Medulla oblongata (tissue), 1 donor: ENCODE data around the gene PLXNA2.
A peak's percentile ranks its signal among the peaks of the same experiment; 100 is the strongest.

Source experiments
- DNase-seq: peaks from one replicate; pipeline ENCODE4 v3.0.0-alpha.2; 2015; ENCODE audit errors: extremely low spot score

PLXNA2 gene

DNA sequence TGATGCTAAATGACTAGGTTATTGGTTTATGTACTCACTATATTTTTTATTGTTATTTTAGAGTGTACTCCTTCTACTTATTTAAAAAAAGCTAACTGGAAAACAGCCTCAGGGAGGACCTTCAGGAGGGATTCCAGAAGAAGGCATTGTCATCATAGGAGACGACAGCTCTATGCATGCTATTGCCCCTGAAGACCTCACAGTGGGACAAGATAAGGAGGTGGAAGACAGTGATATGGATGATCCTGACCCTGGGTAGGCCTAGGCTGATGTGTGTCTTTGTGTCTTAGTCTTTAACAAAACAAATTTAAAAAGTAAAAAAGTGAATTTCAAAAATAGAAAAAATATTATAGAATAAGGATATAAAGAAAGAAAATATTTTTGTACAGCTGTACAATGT lies 177.6 kb downstream of the PLXNA2 start:
- DNase-seq: no peak

DNA sequence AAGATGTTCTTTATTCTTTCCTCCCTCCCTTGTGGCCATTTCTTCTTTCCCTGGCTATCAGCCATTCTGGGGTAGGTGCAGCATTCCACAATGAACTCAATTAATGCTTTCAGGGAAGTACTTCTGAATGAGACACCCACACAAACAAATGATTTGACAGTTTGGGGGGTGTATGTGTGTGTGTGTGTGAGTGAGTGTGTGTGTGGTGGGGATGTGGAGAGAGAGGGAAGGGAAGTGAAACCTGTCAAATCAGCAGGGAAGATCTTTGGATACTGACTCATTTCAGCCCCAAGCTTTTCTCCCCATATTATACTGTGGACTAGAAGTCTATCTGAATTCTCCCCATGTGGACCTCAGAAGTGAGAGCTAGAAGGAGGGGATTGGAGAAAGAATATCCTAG lies 178.3 kb downstream of the PLXNA2 start:
- DNase-seq: peak; percentile 81

DNA sequence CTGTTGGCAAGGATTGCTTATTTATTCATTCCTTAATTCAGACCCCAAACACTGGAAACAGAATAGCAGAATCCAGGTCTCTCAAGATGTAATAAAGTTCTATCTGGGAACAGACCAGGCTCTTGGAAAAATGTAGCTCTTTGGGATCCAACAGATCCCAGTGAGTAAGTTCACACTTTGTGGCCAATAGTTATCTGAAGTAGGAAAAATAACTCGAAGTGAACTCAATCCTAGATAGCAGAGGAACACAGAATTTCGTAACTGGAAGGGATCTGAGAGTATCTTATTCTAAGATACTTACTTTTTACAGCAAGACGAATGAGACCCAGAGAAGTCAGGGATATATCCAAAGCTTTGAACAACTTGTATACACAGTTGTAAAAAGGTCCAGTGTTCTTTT lies 182.6 kb downstream of the PLXNA2 start:
- DNase-seq: no peak

DNA sequence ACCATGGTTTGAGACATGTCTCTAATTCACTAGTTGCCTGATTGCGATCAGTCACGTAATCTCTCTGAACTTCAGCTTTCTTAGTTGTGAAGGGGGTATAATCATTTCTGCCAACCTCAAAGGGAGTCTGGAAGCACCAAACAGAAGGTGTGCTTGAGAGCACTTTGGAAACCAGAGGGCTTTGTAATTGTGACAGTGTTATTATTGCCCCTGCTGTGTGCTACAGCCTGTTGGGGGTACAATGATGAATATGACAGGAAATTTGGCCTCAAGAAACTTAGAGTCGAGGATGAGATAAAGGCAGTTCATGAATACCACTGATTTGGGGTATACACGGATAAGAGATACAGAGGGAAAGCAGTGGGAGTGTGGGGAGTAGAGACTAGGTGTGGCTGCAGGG lies 183.1 kb downstream of the PLXNA2 start:
- no peak for DNase-seq

DNA sequence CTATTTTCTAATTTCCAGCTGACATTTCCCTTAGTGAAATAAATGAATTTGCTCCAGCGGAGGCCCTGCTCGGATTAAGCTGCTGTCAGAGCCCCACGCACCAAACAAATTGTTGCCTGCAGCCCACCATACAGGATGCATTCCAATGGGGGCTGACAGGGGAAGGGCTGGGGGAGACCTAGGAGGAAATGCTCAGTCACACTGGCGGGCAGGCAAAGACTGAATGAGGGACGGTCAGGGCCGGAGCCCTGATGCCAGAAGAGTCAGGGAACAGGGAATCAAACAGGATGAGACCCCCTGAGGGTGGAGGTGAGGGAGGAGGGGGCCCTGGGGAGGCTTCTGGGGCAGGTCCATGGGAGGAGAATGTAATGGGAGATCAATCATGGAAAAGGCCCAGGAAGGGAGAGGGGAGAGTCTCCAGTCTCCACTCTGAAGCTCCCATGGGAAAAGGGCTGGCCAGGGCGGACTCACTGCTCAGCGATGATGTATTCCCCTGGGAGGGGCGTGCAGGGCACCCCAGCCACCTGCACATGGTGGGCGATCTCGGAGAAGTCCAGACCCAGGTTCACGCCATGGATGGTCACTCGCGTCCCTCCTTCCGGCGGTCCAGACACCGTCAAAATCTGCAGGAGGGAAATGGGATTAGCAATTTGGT lies 183.8 kb downstream of the PLXNA2 start:
- DNase-seq: no peak

DNA sequence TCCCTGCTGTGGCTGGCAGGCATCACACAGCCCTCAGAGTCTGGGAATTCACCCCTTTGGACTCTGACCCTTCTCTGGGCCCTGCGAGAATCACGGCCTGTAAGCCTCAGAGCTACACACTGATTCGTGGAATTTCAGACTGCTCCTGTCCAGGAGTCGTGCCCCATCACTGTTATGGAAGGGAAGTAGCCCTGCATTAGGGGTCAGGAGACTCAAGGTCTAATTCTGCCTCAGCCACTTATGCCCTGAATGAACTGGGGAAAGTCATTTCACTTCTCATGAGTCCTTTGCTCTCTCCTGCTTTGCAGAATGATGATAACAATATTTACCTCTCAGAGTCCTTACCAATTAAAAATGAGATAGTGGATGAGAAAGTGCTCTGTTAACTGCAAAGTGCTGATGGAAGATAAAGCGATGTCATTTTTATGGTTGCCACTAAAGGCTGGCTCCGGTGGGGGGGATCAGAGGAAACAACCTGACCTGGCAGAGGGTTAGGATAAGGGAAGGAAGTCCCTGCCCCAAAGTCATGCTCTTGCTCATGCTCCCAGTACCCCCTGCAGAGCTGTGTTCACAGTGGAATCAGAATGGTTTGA lies 184.7 kb downstream of the PLXNA2 start:
- DNase-seq: no peak

DNA sequence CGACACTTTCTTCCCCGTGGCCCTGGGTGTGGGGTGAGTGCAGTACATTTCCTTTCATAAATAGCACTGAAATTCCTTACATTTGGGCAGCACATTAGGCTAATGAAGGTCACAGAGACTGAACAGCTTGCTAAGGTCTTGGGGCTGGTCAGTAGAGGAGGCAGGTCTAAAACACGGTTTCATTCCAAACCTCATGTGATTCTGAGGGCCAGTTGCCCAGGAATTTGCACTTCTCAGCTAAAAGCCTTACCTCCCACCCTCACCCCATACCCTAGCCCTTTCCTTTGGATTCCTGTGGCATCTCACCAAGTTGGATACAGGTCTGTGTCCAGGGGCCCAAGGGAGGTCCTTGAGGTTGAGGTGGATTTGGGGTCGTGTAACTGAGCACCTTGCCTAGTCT lies 185.4 kb downstream of the PLXNA2 start:
- no peak for DNase-seq

DNA sequence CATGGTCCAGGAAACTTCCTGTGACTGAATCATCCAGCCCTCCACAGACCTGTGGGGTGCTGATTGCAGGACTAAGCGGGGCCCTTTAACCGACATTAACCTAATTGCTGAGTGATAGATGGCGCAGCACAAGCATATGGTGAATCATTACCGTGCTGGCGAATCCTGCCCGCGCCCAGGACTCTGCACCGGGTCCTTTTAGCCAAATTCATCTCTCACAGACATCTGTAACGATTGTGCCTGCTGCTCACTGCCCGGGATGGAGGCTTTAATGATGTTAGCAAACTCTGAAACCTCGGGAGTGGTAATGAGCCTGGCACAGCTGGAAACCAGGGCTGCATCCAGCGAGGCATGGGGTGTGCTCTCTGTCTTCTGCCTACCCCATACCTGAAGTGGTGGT lies 185.9 kb downstream of the PLXNA2 start:
- no peak for DNase-seq

DNA sequence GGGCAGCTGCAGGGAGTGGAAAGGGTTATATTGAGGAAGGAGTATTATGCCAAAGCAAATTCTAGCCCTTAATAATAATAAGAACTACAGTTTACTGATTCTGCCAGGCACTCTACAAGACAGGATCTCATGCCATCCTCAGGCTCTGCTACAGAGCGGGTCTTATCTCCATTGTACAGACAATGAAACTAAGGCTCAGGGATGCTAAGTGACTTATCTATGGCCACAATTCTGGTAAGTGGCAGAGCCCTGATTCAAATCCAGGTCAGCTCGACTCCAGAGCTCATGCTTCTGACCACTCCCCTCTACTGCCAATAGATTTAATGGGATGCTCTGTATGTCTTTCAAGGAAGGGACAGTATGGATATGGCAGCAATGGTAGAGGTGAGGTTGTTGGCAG lies 187.1 kb downstream of the PLXNA2 start:
- DNase-seq: no peak

DNA sequence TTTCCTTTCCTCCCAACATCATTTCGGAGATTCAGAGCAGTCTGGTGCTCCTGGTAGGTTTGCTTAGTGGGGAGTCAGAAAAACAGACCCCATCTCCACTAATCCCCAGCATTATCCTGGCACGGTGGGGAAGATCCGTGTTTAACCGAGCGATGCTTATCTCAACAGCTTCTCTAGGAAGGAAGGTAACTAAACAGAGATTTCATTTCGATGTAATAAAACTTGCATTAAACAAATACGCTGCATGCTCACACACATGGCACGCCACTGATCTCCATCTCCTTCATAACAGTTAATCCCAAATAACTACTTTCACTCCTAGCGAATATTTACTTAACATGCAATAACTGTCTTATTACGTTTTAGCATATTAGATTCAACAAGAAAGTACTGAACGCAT lies 188.6 kb downstream of the PLXNA2 start:
- no peak for DNase-seq

DNA sequence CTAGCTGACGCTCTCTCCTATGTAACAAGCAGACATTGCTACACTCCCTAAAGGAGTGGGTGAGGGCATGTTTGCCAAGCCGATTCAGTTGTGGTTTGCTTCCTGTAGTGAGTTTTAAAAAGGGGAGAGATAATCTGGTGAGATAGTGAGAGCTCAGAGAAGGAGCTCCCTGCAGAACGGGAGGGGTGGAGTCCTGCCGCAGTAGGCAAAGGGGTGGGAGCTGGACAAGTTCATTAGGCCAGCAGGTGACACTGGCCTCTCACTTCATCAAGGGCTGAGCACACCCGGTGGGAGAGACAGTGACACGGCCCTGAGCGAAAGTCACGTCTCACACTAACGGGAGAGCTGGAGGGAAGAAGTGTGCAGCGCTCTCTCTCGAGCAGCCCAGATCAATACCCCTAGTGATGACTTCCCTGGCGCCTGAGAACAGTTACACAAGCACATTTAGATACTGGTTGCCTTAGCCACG lies 189.2 kb downstream of the PLXNA2 start:
- DNase-seq: no peak

DNA sequence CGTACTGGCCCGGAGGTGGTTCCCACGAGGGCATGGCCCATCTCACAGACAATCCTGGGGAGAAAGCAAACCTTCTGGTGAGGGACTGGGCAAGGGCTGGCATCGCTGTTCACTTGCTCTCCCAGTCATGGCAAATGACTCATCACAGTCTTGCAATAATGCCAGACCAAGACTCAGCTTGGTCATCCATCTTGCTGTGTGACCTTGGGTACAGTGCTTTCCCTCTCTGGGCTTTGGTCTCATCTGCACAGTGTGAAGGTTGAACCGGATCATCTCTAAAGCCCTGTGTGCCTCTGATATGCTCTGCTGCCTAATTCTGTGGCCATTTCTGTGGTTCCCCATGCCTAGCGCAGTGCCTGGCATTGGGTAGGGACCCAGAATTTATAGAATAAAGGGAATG lies 189.7 kb downstream of the PLXNA2 start:
- no peak for DNase-seq

DNA sequence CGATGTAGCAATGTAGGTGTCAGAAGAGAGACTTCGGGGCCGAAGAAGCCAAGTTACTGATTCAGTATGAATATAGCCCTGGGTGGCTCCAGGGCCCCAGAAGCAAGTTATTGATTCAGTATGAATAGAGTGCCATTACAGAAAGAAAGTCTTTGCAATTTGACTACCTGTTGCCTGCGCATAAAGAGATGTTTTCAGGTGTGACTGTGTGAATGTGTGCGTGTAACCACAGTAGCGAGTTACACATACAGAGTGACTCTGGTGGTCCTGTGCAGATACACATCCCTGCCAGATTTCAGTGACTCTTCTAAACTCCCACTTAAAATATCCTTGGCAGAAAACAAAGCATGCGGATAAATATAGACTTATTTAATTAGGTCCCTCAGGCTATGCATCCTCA lies 190.5 kb downstream of the PLXNA2 start:
- DNase-seq: no peak

DNA sequence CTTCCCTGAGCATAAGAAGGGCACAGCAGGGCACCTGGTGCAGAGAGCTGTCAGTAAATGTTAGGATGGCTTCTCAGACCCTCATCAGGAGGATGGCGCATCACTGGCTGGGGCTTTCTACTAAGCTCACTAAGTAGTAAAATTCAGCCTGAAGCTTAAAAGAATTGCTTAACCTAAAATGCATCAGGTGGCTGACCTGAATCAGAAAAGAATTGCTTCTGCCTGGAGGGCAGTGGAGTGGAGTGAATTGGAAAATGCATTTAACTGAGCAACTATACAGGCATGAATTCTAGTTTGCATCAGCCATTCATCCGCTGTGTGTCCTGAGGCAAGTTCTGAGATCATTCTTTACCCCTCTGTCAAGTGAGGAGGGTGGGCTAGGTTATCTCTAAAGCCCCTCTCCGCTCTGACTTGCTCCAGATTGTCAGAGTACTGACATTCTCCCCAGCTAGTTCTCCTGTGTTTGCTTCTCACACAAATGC lies 191.2 kb downstream of the PLXNA2 start:
- DNase-seq: no peak

DNA sequence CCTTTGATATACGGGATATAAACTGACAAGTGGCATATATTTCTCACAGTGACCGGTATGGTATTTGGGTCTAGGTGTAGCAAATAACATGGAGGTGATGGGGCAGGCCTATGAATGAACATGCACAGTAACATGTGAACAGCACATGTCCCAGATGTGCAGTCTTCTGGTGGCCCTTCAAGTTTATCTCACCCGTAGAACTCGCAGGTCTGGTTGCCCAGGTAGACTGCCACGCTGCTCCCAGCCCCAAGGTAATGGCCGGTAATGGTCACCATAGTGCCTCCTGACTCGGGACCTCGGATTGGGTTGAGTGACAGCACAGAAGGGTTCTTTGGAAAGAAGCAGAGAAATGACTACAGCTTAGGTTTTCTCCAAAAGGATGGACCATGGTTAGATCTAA lies 192.0 kb downstream of the PLXNA2 start:
- no peak for DNase-seq

DNA sequence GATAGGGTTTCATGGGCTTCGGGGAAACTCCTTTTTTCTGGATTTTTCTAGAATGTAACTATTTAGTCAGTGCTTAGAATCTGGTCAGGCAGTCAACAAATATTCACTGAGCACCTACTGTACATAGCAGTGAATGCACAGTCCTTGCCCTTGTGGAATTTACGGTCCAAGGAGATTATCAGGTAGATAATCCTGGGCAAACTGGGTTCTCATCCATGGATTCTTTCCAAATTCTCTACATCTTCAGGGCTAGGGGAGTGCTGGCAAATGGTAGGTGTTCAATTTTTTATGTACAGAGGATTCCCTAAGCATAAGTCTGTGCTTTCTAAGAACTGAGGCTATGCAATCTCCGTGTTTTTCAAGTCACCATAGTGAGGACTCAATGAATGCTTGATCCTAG lies 192.5 kb downstream of the PLXNA2 start:
- DNase-seq: no peak

DNA sequence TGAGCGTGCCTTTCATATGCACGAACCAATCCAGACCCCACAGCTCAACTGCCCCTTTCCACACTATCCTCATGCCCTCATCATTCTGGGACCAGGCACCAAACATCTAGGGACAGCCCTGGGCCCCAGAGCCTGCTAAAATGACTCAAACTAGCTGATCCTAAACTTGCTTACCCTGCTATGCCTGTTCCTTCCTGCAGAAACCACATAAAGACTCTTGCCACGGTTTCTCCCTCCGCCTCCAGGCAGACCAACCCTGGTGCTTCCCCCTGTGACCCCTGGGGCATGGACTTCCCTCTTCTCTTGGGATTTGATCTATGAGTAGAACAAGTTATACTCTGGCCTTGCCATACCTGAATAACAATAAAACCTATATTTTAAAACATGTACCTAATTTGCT lies 195.3 kb downstream of the PLXNA2 start:
- peak; percentile 17 for DNase-seq

DNA sequence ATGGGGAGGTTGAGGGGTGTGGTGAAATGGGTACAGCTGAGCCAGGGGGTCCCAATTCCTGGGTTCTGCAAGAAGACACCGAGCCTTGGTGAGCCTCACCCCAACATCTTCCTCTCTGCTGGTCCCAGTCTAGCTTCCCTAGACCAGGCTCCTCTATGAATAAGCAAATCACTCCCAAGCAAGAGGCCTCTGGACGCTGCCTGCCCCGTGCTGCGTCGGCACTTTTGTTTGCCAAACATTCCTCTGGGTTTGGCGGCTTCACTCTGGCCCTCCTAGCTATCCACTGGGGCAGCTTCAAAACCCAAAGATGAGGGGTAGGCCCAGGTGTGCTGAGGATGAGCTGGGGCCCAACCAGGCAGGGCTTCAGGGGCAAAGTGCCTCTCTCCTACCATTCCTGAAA lies 196.2 kb downstream of the PLXNA2 start:
- DNase-seq: no peak

DNA sequence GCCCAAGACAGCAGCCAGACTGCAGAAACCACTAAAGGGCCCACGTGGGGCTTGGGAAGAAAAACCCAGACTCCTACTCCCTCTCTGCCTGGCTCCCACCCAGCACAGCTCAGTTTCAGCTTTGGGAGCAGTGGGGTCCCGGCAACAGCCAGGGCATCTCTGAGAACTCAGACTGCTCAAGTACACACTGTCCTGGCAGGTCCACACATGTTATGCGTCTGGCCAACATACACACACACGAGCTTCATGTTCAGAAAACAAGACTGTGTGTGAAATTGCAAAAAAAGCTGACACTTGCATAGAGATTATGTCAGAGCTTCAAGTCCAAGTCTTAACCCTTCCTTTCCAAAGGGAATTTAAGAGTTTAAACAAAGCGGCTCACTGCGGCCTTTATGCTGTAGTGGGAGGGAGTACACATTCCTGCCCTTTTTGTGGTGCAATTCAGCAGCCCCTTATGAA lies 196.7 kb downstream of the PLXNA2 start:
- DNase-seq: peak; percentile 70

DNA sequence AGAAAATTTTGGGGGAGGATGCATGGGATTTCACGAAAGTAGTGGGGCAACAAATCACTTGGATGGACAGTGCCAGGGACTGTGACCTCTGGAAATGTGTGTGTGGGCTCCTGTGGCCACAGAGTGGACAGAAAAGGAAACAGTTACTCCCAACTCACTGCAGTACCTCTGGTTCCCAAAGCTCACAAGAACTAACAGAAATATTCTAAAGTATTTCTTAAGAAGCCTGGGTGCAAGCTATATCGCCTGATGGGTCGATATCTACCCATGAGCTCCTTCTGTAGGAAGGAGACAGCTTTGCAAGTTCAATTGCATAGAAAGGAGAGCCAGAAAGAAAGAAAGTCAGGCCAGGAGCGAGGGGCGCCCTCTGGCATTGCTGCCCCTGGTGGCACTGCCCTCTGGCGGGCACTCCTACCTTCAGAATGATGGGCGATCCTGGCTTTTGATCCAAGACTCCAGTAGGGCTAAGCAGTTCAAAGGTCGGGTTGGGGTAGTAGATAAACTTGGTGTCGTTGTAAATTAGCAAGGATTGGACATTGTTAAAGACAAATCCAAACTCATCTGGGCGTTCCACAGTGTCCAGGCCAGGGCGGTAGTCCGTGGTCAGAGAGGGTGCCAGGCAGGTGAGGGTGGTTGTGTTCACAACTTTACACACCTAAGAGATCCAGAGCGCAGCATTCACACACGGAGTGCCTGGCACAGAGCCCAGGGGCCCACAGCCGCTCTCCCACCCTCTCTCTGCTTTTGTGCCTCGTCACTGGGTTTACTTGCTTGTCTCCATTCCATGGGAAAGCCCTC lies 198.5 kb downstream of the PLXNA2 start:
- DNase-seq: no peak

DNA sequence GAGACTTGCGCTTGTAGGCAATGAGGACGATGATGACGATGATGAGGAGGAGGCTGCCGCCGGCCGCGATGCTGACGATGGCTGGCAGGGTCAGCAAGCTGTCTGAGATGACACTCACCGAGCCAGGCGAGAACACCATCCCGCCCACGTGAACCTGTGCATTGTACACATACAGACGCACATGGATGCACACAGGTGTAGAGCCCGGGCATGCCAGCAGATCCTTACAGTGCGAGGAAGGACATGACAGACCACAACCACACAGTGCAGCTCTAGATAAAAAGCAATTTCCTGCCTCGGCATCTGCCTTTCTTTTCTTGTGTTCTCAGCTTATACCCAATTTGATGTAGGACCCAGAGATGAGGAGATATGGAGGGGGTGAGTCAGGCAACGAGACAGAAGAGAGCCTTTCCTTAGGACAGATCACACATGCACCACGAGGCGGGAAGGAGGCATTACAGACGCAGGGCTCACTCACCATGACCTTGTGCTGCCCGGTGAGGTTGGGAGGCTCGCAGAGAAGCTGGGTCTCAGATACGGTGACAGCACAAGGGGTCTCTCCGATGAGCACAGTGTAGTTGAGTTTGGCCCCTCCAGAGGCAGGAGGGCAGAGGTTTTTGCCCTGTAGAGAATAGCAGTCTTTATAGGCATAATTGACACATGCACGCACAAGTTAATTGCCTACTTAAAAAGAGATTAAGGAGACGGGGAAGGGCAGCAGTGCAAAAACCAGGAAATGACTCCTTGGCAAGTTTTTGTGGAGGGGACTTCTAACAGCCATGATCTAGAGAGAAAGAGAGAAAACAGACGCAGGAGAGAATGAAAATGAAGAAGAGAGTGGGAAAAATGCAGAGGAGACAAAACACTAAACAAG lies 199.4 kb downstream of the PLXNA2 start:
- DNase-seq: no peak

DNA sequence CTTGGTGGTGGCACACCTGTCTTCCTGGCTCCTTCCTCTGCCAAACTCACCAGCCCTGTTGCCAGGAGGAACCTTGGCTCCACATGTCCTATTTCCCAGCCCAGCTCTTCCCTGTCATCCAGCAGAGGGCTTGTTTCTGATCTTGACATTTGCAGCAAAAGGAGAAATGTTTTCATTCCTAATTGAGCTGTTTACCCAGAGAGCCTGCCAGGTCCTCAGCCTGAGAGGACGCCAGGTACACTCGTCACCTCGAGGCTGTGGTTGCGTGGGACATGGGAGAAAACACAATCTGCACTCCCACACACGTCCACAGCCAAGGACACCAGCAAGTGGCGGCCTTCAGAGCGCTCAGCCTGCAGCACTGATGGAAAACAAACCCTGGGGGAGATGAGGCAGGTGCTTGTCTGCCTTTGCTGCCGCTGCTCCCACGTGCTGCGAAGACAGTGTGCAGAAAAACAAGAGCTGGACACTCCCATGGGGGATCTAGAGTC lies 200.4 kb downstream of the PLXNA2 start:
- DNase-seq: no peak
